Stimulated activated naive CD8-positive, alpha-beta T cell treated with anti-CD3 and anti-CD28 coated beads, Interleukin-15, Interleukin-2, amounts not matched to agents 100 U/mL and 50 U/mL, for 24 hours (primary cell): ENCODE measurements around the gene ACTR8.

Source experiments
- ATAC-seq: fragments of 150-1000 bp; cut with Tn5 transposase; one replicate; pipeline ENCODE4 v1.10.0; 2021
- DNase-seq: peaks from one replicate; pipeline ENCODE4 v3.0.0; 2021

The ACTR8 gene

DNA sequence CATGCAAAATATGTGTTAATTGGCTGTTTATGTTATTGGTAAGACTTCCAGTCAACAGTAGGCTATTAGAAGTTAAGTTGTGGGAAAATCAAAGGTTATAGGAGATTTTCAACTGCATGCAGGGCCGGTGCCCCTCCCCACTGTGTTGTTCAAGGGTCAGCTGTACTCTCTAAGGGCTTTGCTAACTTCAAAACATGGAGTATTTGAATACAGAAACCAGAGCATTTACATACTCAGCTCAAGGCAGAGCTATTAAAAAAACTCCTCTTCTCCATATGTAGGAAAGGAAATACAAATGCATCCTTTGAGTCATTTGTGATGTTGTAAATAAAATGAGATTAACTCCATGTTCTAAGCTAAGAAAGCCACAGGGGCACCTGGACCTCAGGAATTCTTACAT lies 18.8 kb downstream of the ACTR8 start:
- ATAC-seq, result no peak
- no peak for DNase-seq

DNA sequence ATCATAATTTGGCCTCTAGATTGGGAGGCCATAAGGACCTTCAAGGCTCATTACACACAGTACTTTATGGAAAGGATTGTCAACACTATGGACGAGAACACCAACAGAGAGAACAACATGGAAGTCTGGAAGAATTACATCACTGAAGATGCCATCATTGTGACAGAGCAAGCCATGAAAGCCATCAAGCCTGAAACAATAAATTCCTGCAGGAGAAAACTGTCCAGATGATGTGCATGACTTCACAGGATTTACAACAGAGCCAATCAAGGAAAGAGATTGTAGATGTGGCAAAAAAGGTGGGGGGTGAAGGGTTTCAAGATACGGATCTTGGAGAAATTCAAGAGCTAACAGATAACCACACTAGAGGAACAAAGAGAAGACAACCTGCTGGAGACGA lies 19.7 kb downstream of the ACTR8 start:
- no peak for ATAC-seq
- no peak for DNase-seq

DNA sequence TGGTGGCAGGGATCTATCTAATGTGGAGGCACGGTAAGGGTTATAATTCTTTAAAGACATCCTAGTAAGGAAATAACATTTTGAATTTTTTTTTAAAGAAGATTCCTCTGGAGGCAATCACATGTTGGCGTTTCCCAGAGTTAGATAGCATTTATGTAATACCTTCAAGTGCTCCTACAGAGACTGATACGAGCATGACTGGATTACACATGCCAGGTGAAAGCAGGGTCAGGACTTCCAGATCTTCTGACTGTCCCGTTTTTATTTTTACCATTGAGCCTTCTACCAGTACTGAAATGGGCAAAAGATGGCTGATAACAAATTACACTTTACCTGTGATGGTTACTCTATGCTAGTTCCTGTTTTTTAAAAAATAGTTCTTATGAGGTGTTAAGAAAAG lies 21.8 kb downstream of the ACTR8 start:
- DNase-seq, result no peak
- ATAC-seq, result no peak

DNA sequence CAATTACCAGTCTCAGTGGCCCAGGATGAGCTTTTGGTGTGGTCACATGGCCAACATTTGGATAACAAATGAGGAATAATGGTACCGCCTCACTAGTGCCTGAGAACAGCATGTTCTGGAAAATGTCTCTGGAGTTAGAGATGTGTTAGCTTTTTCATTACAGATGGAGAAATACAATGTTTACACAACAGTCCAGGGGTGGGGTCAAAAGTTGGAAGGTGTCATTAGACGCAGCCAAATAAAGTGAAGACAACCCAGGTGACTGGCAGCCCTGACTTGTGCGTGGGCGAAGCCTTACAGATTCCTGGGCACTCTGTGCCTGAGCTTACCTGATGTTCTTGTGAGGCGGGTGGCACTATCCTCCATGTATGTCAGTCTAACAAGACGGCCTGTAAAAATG lies 22.8 kb downstream of the ACTR8 start:
- no peak for ATAC-seq
- no peak for DNase-seq

DNA sequence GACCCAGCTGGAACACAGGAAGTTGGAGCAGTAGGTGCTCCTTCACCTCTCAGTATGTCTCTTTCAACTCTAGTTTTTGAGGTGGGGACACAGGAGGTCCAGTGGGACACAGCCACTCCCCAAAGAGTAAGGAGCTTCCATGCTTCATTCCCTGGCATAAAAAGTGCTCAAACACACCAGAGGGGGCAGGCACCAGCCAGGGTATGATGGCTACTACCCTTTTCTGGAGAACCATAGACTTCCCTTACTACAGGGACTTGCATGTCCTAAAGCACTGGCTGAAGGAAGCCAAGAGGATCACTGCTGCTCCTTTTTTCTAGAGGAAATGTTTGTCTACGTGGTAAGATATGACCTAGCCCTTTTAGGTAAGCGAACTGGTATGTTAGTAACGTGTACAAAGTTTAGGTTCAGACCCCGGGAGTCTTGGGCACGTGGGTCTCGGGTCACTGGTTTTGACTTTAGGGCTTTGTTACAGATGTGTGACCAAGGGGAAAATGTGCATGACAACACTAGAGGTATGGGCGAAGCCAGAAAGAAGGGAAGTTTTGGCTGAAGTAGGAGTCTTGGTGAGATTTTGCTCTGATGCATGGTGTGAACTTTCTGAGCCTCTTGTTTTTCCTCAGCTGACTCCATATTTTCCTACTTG lies 23.7 kb downstream of the ACTR8 start:
- ATAC-seq, result no peak

DNA sequence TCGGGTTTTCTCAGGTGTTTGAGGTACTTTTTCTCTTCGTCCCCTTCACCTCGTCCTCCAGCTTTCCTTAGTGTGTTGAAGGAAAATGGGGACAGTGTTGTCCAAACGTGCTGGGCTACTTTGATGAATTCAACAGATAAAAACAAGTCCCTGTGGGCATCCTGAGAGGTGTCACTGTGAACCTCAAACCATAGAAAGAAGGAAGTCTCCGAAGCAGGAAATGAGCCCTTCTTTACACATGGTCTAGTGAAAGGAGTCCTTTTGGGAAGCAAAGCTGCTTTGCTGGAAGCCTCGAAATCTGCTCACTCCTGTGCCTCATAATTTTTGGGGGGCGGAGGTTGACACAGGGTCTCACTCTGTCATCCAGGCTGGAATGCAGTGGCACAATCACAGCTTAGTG lies 25.0 kb downstream of the ACTR8 start:
- ATAC-seq (no peak), DNase-seq (no peak)

More for the DNA sequence above, 23.7 kb downstream of the ACTR8 start:
- DNase-seq, result no peak

DNA sequence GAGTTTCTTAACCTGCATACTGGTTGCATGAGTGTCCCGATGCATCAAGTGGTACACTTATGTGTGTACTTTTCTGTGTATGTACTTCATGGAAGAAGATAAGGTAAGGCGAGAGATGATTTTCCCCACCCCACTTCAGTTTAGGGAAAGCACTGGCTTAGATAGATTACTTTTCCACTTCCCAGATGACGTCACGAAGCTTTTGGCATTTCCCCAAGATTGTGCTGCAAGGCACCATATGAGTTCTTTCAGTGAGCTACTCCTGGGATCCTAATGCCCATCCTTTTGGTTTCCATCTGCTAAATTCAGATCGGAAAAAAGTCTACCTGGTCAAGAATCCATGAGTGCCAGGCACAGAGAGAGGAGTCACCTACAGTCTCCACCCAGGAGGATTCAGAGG lies 31.1 kb downstream of the ACTR8 start:
- DNase-seq (no peak), ATAC-seq (no peak)

DNA sequence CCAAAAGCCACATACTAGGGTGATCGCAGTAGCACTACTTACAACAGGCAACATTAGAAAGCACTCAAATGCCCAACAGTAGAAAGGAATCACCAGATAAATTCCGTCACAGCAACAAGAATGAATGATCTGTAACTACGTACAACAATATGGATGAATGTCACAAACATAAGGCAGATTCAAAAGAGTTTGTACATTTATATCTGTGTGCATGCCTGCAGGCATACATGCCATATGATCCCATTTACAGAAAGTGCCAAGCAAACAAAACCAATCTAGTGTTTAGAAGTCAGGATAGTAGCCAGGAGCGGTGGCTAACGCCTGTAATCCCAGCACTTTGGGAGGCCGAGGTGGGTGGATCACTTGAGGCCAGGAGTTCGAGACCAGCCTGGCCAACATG lies 32.0 kb downstream of the ACTR8 start:
- DNase-seq (no peak), ATAC-seq (no peak)

DNA sequence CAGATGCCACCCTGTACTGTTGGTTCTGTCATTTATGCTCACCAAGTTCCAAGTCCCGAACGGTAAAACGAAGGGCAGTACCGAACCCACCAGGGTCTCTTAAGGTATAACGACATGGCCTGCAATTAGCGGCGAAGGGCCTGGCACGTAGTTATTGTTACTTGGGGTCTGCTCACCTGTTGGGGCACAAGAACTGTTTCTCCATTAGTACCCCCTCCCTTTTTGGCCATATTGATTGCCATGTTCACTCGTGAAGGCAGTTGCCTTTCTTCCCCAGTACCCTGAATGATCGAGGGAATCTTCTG lies 35.1 kb downstream of the ACTR8 start:
- DNase-seq, result no peak

DNA sequence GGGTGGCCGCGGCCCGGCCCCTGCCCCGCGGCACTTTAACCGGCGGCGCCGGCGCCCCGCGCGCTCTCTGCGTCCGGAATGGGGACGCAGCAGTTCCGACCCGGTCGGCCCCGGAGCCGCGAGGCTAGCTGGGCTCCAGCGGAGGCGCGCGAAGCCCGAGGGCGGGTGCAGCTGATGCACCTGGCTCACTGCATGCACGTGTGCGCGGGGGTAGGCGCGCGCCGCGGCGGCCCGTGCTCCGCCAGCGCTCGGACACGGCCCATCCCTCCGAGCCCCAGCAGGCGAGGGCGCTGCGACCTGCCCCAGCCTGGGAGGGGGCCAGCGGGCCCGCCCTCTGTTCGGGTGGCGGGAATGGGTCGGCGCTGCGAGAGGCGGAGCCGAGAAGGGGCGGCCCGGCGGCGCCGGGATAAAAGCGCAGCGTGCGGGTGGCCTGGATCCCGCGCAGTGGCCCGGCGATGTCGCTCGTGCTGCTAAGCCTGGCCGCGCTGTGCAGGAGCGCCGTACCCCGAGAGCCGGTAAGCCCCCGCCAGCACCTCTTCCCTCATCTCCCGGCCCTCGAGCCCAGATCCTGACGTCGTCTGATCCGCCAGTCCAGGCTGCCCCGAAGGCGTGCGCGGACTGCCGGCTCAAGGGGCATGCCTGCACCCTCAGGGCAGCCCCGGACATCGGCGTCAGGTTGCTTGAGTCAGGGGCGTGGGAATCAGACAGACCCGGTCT lies 35.7 kb downstream of the ACTR8 start, which contains the start of the genes CHDH and IL17RB:
Gene CHDH (minus strand): TSS at position 286 of the 717 bp plus-strand sequence. CDS start 22,411 bp downstream, outside the sequence.
Gene IL17RB (plus strand): TSS at position 435 of the 717 bp plus-strand sequence. CDS start 21 bp downstream, at position 456.
- ATAC-seq (peak; percentile 55), DNase-seq (peak; percentile 22)

More for the DNA sequence above, 35.1 kb downstream of the ACTR8 start:
- no peak for ATAC-seq

DNA sequence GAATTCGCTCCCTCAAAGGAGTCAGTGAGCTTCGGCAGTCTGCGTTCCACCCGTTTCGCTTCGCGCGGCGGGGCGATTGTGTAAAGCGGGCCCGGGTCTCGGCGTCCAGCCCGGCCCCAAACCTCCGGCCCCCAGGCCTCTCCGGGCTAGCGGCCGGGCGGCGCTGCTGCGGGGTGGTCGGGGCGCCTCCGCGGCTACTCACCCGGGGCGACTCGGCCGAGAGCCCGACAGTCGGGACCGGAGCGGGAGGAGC lies 36.1 kb downstream of the ACTR8 start:
- DNase-seq (no peak), ATAC-seq (no peak)

DNA sequence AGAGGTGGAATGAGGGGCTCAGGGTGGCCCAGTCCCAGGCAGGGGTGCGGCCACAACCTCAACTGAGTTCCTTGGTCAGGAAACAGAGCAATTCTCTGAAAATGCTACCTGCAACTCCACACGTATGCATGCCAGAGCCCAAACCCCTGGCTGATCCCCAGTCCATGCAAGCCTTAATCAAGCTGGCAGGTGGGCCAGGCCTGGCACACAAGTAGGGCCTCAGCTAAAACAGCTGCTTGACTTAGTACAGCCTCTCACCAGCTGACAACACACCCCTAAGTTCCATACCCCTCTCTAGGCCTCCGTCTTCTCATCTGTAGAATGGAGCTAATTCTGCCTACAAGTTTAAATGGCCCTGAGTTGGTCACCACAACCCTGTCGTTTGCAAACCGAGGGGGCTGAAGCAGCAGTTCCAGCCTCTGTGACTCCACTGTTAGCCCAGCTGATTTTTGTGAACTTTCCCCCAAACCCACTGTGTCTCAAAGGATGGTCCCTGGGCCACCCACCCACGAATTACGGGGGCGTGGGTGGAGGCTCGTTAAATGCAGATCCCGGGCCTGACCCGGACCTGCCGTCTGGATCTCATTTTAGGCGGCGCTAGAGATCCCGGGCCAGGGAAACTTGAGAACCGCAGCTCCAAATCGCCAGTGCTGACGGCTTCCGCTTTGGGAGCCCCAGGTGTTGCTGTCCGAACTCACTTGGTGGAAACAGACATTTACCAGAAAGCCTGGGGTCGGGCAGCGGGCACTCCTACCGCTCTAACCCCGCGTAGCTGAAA lies 36.7 kb downstream of the ACTR8 start:
- DNase-seq (peak; percentile 16), ATAC-seq (no peak)

DNA sequence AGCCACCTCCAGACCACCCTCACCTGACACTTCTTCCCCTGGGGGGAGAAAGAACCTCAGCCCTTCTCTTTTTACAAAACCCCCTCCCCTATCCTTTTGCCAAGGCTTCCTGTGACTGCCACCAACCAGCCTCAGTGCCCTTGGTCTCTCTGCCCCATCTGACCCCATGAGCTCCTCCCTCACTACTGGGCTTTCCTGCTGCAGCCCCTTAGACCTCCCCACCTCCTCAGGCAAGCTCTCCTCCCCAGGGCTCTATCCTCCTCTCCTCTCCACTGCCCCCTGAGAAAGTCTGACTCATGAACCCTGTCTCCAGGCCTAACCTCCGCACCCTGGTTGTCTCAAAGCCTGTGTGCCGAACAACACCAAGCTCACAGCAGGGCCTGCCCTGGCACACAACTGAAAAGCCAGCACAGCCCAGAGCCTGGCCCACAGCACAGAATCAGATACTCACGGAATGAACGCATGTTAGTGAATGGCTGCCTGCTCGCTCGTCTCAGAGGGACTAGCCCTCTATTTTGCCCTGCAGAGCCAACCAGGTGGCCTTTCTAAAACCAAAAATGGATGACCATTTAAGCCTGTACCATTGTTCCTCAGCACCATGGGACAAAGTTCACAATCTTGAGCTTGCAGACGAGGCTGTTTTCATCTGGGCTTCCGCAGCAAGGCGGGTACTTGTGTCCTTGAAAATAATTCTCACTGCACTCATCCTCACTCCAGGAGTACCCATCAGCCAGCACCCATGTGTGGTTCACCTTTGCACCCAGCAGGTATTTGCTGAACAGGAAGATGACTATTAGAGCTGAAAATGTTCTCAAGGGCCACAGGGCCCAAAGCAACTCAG lies 37.5 kb downstream of the ACTR8 start:
- ATAC-seq, result no peak
- no peak for DNase-seq

DNA sequence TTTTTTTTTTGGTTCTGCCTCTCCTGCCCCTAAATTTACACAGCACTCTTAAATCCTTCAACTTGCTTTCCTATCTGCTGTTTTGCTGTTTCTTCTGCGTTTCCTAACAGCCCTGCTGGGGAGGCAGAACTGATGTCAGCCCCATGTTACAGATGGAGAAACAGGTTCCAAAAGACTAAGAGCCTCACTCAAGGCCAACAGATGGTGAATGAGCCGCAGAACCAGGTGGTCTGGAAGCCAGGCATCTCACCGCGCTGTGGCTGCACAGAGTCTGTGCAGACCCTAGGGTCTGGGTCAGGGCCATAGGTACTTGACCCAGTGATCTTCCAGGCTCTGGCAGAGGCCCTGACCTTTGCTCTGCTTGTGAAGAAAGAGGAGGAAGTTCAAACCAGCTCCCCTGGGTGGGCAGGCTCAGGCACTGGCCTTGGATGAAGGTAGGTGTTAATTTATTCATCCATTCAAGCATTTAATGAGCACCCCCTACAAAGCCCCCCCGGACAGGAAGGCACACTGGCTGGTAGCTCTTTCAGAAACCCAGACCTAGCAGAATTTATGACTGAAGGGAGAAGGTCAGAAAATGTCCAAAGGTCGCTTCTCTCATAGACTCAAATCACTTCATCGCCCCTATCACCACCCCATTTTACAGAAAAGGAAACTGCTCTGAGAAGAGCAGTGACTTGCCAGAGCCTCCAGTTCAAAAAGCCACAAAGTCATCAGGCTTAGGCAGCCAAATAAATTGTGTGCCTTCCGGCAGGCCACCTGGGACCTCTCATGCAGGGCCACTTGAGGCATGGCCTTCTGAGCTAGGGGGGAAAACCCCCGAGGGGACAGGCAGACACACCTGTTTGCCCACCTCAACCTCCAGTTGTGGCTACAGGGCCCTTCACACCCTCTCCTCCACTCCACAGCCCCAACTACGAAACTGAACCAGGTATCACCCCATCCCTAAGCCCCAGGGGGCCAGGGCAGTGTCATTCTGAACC lies 38.5 kb downstream of the ACTR8 start:
- DNase-seq (no peak), ATAC-seq (no peak)

DNA sequence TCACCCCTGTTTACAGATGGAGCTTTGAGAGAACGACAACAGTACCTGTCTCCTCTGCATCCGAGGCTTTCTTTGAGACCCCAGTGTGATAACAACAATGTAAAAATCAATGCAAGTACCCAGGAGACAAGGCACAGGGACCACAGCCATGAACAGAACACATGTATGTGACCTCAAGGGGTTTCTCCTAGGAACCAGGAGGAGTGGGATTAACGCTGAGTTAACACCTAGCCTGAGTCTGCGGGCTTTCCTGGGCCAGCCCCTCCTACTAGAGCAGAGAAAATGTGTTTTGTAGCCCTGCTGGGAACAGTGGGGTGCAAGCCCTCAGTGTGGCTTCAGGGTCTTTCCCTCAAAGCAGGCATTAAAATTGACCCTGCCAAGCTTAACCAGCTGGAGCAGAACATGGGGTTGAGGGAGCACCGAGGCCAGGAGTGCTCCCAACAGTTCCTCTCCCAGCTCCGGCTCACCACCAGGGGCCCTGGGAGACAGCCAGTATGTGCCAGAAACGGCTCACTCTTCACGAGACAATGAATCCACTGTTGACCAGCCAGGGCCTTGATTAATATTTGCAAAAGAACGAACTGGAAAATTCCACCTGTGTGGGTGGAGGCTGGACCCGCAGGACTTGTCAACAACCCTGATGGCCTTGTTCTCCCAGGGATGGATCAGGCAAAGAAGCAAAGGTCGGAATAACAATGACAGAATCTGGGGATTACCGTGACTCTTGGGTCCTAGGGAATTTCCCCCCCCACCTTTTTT lies 39.3 kb downstream of the ACTR8 start:
- no peak for ATAC-seq
- no peak for DNase-seq

DNA sequence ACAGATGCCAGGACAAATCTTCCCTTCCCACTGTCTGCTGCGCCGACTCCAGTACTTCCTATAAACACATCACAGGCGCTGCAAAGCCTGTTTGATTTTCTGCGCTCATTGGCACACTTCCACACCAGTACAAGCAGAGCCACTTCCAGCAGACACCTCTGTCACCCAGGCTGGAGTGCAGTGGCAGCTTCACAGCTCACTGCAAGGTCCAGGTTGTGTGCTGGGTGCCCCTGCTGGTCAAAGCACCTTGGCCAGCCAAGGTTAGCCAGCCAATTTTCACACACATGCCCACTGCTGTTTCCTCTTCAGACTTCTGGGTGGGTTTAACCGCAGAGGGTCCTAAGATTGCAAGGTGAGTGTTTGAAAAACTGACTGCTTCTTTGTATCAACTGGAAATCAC lies 40.7 kb downstream of the ACTR8 start:
- DNase-seq (no peak), ATAC-seq (no peak)

DNA sequence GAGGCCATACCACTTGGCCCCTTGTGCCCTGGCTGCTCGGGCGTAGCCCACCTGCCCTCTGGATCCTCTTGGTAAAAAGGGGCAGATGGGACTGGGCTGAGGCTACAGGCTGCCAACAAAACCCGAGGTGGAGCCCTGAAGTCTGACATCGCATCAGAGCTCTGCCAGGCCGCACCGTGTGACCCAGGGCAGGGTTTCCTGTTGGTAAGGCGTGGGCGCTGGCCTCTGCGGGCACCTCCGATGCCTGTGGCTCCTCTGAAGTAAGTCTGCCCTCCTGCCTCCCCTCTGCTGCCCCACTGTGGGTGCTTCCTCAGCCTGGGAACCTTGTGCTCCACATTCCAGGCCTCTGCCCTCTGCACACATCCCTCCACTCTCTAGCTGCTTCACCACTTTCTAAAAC lies 44.6 kb downstream of the ACTR8 start:
- ATAC-seq (no peak), DNase-seq (peak; percentile 10)

DNA sequence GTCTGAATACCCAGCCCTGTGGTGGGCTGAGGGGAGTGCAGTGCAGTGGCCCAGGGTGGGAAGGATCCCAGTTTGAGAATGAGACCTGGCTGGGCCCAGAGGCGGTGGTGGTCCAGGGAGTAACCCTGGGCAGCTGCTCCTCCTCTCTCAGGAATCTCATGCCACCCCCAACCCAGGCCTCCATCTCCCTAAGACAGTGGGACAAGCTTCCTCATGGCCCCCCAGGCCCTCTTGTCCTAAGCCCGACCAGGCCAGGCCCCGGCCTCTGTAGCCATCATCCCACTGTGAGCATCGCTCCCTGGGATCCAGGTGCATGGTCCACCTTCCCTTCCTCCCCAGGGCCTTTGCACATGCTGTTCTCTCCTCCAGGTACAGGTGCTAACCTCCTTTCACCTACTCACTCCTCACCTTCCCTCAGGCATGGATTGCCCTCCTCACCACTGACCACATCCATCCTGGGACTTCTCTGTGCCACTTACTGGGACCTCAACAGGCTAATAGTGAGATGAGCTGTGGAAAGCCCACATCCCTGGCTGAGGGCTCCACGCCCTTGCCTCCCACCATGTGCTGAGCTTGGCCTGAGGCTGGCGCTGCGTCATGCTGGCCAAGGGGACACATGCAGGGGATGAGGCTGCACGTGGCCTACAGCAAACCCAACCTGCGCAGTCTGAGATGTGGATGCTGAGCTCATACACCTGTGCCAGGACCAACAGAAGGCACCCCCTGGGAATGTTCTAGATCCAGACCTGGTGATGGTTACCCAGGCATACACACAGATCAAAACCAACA lies 45.7 kb downstream of the ACTR8 start:
- DNase-seq, result no peak
- ATAC-seq, result no peak

DNA sequence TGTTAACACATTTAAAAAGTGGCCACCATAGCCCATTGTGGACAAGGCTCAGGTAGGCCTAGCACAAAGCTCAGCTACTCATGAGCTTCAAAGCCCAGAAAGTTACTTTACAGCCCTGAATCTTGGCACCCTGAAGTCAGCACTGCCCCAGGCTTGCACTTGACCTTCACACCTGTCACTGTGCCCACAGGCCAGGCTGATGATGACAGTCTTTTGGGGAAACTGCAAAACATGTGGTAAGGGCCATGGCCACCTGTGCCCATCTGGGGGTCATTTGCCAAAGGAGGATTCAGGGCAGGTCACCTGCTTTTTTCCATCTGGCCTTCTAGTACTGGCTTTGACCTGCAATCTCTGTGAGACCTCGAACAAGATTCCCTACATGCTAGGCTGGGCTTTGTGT lies 46.7 kb downstream of the ACTR8 start:
- DNase-seq (no peak), ATAC-seq (no peak)
